ENCODE results near the gene ACY1. TPM values are rescaled to one million over a fixed set of nuclear protein-coding genes. Genes with fewer than 3 reads are reported as not detected.

Gene ACY1
- total RNA-seq, 1 donor from 2014 or later: 24.5 TPM

DNA sequence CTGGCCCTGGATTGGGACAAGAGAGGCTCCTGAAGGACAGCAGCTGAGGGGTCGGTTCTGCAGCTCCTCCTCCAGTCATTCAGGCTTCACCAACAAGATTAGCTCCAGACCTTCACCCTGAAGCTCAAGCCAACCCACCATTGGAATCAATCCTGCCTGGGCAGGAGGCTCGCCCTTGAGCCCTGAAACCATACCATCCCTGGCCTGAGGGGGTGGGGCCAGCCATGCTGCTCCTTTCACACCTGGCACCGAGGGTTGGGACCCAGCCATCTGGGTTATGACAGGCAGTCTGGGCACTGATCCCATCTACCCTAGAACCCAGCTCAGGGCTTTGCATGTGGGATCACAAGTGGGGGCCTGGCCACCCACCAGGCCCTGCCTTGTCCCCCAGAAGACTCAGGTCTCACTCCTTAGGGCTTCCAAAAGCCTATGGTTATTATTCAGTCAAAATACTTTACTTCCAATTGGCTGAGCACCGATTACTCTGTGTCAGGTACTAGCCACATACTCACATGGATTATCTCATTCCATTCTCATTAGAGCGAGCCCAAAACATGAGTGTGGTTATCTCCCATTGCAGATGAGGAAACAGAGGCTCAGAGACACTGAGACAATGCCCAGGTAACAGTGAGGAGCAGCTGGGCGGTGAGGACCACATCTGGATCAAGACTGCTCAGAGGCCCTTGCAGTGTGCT, 12.6 kb upstream of the ACY1 start:
- H3K4me3 Mint-ChIP-seq (ENCODE audit: unreplicated experiment): no peak overlapping the region
- H3K27me3 Mint-ChIP-seq (ENCODE audit: low read depth): no peaks in the 10 kb centered on the region
- H3K27ac Mint-ChIP-seq (ENCODE audit: unreplicated experiment): no peak overlapping the region

DNA sequence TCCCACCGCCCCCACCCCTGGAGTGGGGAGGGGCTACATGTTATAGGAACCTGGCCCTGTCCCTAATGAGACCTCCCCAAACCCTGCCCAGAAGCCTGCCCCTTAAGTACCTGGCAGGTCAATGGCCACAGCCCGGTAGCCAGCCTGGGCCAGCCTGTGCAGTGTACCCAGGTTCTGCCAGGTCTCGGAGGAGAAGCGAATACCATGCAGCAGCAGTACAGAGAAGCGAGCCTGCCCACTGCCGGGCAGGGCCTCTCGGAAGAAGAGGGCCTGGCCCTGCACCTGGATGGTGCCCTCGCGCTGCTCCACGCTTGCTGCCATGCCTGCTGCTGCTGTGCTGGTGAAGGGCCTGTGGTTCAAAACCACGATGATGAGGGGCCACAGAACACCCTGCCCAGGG, 12.0 kb upstream of the ACY1 start:
- TF ChIP-seq, protein P1, sequence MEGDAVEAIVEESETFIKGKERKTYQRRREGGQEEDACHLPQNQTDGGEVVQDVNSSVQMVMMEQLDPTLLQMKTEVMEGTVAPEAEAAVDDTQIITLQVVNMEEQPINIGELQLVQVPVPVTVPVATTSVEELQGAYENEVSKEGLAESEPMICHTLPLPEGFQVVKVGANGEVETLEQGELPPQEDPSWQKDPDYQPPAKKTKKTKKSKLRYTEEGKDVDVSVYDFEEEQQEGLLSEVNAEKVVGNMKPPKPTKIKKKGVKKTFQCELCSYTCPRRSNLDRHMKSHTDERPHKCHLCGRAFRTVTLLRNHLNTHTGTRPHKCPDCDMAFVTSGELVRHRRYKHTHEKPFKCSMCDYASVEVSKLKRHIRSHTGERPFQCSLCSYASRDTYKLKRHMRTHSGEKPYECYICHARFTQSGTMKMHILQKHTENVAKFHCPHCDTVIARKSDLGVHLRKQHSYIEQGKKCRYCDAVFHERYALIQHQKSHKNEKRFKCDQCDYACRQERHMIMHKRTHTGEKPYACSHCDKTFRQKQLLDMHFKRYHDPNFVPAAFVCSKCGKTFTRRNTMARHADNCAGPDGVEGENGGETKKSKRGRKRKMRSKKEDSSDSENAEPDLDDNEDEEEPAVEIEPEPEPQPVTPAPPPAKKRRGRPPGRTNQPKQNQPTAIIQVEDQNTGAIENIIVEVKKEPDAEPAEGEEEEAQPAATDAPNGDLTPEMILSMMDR (IDR thresholded peaks at IDR 0.05): no peak
- H3K27ac Mint-ChIP-seq (ENCODE audit: unreplicated experiment): no peak overlapping the region

More for the DNA sequence above, 12.6 kb upstream of the ACY1 start:
- Mint-ChIP-seq H3K4me1 (ENCODE audit: low read depth) (peaks cover 35% of the 10 kb centered on the region), H3K9me3 (ENCODE audit: low read depth) (no peaks in the 10 kb centered on the region), H3K36me3 (ENCODE audit: low read depth) (no peaks in the 10 kb centered on the region)
- DNase-seq (ENCODE audit: low spot score): no peak
- TF ChIP-seq, protein P1 (IDR thresholded peaks at IDR 0.05): no peak

DNA sequence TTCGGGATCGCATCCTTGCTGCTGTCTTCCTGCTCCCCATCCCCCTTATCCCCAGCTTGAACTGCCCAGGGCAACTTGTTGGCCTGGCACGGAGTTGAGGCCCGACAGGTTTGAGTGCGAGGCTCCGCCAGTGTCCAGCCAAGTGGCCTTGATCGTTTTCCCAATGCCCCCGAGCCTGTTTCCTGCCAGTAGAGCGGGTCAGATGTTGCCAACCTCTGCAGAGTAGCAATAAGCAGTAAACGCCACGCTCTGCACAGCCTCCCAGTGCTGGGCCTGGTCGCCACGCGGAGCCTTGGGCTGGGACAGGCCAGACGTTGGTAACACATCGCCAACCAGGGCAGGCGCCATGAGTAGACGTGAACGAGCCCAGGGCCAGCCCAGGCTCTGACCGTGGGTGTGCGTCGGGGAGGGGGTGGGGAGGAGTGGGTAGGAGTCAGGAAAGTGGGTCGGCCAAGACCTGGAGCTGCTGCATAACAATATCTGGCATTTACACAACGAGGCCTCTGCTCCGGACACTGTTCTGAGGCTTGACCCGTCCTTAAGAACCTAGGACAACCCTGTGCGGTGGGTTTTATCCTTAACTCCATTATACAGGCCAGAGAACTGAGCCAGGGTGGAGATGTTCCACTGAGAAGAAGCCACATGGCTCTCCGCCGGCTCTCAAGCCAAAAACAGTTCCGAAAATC, 8.9 kb upstream of the ACY1 start:
- Mint-ChIP-seq H3K36me3 (ENCODE audit: low read depth) (no peaks in the 10 kb centered on the region), H3K9me3 (ENCODE audit: low read depth) (no peaks in the 10 kb centered on the region), H3K4me3 (ENCODE audit: unreplicated experiment) (peak overlapping the region; percentile 95), H3K27ac (ENCODE audit: unreplicated experiment) (peak overlapping the region; percentile 92), H3K4me1 (ENCODE audit: low read depth) (peaks cover 22% of the 10 kb centered on the region), H3K27me3 (ENCODE audit: low read depth) (no peaks in the 10 kb centered on the region)
- no peak for DNase-seq (ENCODE audit: low spot score)
- TF ChIP-seq, protein P1 (IDR thresholded peaks at IDR 0.05): peak; percentile 70

More for the DNA sequence above, 12.0 kb upstream of the ACY1 start:
- no peak overlapping the region for H3K4me3 Mint-ChIP-seq (ENCODE audit: unreplicated experiment)
- H3K4me1 Mint-ChIP-seq (ENCODE audit: low read depth): peaks cover 33% of the 10 kb centered on the region
- H3K9me3 Mint-ChIP-seq (ENCODE audit: low read depth): no peaks in the 10 kb centered on the region
- no peaks in the 10 kb centered on the region for H3K36me3 Mint-ChIP-seq (ENCODE audit: low read depth)
- no peaks in the 10 kb centered on the region for H3K27me3 Mint-ChIP-seq (ENCODE audit: low read depth)
- DNase-seq (ENCODE audit: low spot score): no peak

DNA sequence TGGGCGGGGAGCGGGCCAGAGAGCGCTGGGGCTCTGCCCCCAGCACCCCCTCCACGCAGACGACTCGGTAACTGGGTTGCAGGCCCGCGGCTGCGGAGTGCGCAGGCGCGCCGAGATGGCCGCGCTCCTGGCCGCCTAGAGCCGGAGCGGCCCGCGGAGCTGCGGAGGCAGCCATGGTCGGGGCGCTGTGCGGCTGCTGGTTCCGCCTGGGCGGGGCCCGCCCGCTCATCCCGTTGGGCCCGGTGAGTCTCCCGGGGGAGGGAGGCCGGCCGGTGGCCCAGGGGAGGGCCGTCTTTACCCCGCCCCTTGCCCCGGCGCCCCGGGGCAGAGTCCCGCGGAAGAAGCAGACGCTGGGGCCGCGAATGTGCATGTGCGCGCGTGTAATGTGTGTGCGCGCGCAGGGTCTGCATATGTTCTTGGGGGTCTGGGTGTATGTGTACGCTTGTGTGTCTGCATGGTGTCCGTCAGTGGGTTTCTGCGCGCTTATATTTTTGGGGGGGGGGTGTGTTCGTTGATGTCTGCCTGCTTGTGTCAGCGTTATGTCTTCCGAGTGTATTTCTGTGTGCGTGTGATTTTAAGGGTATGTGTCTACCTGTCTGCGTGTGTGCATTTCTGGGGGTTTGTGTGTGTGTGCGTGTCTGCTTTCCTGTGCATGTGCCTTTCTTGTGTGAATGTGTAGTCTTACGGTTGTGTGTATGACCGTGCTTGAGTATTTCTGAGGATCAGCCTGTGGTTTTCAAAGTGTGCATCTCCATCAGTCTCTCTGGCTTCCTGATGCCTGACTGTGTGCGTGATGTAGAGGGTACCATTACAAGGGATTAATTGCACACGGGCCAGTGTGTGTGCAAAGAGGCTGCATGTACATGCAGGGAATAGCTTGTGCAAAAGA, 8.1 kb upstream of the ACY1 start, which contains the start of gene ABHD14A:
TSS of gene ABHD14A (plus strand) at position 102 of the 889 bp plus-strand sequence. CDS start at position 174, 72 bp downstream.
- no peak for DNase-seq (ENCODE audit: low spot score)
- H3K4me1 Mint-ChIP-seq (ENCODE audit: low read depth): peaks cover 22% of the 10 kb centered on the region
- peak within 1 kb of the TSS; percentile 92 for H3K27ac Mint-ChIP-seq (ENCODE audit: unreplicated experiment)
- no peaks in the 10 kb centered on the region for H3K27me3 Mint-ChIP-seq (ENCODE audit: low read depth)
- no peaks in the 10 kb centered on the region for H3K36me3 Mint-ChIP-seq (ENCODE audit: low read depth)
- H3K4me3 Mint-ChIP-seq (ENCODE audit: unreplicated experiment): peak within 1 kb of the TSS; percentile 95
- H3K9me3 Mint-ChIP-seq (ENCODE audit: low read depth): no peaks in the 10 kb centered on the region
- TF ChIP-seq, protein P1 (IDR thresholded peaks at IDR 0.05): no peak
